ENCODE measurements around the gene LGALSL.

DNA sequence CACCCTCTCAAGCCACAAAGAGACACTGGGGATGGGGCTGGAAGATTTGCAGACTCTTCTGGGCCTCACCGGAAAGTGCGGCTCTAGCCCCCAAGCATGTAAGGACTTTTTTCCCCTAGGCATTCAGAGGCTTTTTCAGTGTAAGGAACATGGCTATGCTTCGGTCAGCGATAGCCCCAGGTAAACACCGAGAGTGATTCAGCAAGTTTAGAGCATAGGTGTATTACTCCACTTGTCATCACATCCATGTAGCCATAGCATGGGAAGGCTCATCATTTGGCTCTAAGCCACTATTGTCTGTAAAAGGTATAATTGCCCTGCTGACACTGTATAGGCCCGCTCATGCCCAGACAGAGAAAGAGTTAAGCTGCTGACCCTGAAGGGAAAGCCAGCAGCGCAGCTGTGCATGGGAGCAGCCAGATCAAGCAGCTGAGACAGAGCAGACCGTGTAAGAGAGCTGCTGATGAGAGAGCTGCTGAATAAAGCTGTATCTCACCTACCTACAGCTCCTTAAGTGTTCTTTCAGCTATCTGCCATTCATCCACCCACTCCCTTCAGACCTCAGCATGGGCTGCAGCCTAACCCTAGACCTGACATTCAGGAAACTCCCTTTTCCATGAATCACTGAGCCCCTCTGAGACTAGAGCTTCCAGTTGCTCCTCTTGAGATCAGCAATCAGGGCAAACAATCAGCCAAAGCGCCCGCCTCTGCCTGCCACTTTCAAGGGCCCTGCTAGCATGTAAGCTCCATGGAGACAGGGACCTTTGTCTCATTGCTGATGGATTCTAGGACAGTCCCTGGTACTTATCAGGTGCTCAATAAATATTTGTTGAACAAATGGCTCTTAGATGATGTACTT, 25.5 kb downstream of the LGALSL start:
- TF ChIP-seq ZNF274 (IDR thresholded peaks at IDR 0.05; ENCODE audit: borderline replicate concordance, low read depth, low read length) (no peak), MAZ (CRISPR knock-in tag; conservative IDR thresholded peaks at IDR 0.05 in 1 of 2, IDR thresholded peaks at IDR 0.05 in 1 of 2) (no peak), JUND (IDR thresholded peaks at IDR 0.05; ENCODE audit: borderline replicate concordance, low read depth, low read length) (no peak), JUND (tag; IDR thresholded peaks at IDR 0.05; ENCODE audit: borderline replicate concordance, low read depth, low read length) (no peak), POLR2A (conservative IDR thresholded peaks at IDR 0.05) (no peak), GTF2F1 (IDR thresholded peaks at IDR 0.05; ENCODE audit: low read depth, low read length) (no peak), RFX5 (IDR thresholded peaks at IDR 0.05; ENCODE audit: low read depth, low read length) (no peak), JUN (IDR thresholded peaks at IDR 0.05; ENCODE audit: borderline replicate concordance, low read depth, low read length) (no peak), JUN (CRISPR knock-in tag; IDR thresholded peaks at IDR 0.05; ENCODE audit: borderline replicate concordance) (no peak)
- TF ChIP-seq, protein P1, sequence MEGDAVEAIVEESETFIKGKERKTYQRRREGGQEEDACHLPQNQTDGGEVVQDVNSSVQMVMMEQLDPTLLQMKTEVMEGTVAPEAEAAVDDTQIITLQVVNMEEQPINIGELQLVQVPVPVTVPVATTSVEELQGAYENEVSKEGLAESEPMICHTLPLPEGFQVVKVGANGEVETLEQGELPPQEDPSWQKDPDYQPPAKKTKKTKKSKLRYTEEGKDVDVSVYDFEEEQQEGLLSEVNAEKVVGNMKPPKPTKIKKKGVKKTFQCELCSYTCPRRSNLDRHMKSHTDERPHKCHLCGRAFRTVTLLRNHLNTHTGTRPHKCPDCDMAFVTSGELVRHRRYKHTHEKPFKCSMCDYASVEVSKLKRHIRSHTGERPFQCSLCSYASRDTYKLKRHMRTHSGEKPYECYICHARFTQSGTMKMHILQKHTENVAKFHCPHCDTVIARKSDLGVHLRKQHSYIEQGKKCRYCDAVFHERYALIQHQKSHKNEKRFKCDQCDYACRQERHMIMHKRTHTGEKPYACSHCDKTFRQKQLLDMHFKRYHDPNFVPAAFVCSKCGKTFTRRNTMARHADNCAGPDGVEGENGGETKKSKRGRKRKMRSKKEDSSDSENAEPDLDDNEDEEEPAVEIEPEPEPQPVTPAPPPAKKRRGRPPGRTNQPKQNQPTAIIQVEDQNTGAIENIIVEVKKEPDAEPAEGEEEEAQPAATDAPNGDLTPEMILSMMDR (IDR thresholded peaks at IDR 0.05 in 2 of 3, conservative IDR thresholded peaks at IDR 0.05 in 1 of 3; ENCODE audit: insufficient read depth in 2 of 3, low read depth in 1 of 3, low read length in 3 of 3), result no peak
- TF ChIP-seq, protein P2, sequence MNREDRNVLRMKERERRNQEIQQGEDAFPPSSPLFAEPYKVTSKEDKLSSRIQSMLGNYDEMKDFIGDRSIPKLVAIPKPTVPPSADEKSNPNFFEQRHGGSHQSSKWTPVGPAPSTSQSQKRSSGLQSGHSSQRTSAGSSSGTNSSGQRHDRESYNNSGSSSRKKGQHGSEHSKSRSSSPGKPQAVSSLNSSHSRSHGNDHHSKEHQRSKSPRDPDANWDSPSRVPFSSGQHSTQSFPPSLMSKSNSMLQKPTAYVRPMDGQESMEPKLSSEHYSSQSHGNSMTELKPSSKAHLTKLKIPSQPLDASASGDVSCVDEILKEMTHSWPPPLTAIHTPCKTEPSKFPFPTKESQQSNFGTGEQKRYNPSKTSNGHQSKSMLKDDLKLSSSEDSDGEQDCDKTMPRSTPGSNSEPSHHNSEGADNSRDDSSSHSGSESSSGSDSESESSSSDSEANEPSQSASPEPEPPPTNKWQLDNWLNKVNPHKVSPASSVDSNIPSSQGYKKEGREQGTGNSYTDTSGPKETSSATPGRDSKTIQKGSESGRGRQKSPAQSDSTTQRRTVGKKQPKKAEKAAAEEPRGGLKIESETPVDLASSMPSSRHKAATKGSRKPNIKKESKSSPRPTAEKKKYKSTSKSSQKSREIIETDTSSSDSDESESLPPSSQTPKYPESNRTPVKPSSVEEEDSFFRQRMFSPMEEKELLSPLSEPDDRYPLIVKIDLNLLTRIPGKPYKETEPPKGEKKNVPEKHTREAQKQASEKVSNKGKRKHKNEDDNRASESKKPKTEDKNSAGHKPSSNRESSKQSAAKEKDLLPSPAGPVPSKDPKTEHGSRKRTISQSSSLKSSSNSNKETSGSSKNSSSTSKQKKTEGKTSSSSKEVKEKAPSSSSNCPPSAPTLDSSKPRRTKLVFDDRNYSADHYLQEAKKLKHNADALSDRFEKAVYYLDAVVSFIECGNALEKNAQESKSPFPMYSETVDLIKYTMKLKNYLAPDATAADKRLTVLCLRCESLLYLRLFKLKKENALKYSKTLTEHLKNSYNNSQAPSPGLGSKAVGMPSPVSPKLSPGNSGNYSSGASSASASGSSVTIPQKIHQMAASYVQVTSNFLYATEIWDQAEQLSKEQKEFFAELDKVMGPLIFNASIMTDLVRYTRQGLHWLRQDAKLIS (CRISPR knock-in tag; IDR thresholded peaks at IDR 0.05), result no peak

Measured in K562 (cell line).